Panc1 (cell line): Measurements from ENCODE around the gene GRPR. TPM values are rescaled to one million over a fixed set of nuclear protein-coding genes. Genes with fewer than 3 reads are reported as not detected.

ENCODE experiments used
- ATAC-seq: fragments of 200-7000 bp; cut with Tn5 transposase; 2 replicates; pipeline ENCODE4 v1.9.1; 2020; ENCODE audit warnings: mild to moderate bottlenecking, moderate library complexity
- BruUV-seq: library from RNA; stranded (reverse); fragments of 400-500 nt; replicated peaks from 2 replicates; lab custom pipeline; 2021; lab: Mats Ljungman, UMichigan
- CTCF ChIA-PET: fragments of 300-600 bp; sonication (Branson Sonifier 250); formaldehyde crosslinking; loops from one replicate; lab custom pipeline; 2022; ENCODE audit warnings: antibody characterized with exemption; lab: Charles Lee
- POLR2A ChIA-PET: fragments of 300-600 bp; sonication (Branson Sonifier 250); formaldehyde crosslinking; loops from one replicate; lab custom pipeline; 2022; ENCODE audit warnings: antibody characterized with exemption; lab: Charles Lee
- DNase-seq: peaks from one replicate; pipeline ENCODE4 v3.0.0-alpha.2; 2010; ENCODE audit warnings: low read depth, low spot score
- H3K27ac ChIP-seq: 2 replicates; pipeline ENCODE4 v1.5.1; 2011; ENCODE audit warnings: mild to moderate bottlenecking, low read length, inconsistent platforms
- H3K27me3 ChIP-seq: fragments of 200-500 bp; sonication (Bioruptor generic); 2 replicates; pipeline ENCODE4 v1.6.0; 2014; ENCODE audit warnings: low read length, inconsistent platforms; ENCODE audit not compliant: control insufficient read depth, insufficient read depth
- H3K36me3 ChIP-seq: fragments of 200-500 bp; sonication (Bioruptor generic); 2 replicates; pipeline ENCODE4 v1.5.1; 2014; ENCODE audit warnings: inconsistent platforms, mild to moderate bottlenecking, low read length, moderate library complexity; ENCODE audit not compliant: control insufficient read depth, insufficient read depth
- H3K4me1 ChIP-seq: 2 replicates; pipeline ENCODE4 v1.5.1; 2011; ENCODE audit warnings: inconsistent platforms, mild to moderate bottlenecking, low read length, moderate library complexity; ENCODE audit not compliant: control insufficient read depth, insufficient read depth
- H3K4me3 ChIP-seq, 2 experiments: 2 replicates each; pipeline ENCODE4 v1.5.1; 2011 to 2012; ENCODE audit warnings: low read depth in 2 of 2, low read length in 2 of 2, mild to moderate bottlenecking in 2 of 2, inconsistent platforms in 1 of 2, moderate library complexity in 1 of 2
- H3K9me3 ChIP-seq: fragments of 200-500 bp; sonication (Bioruptor generic); 2 replicates; pipeline ENCODE4 v1.5.1; 2014; ENCODE audit warnings: low read depth, mild to moderate bottlenecking, inconsistent platforms, low read length, moderate library complexity; ENCODE audit not compliant: control insufficient read depth, insufficient read depth
- CTCF ChIP-seq: fragments of 450-650 bp; IDR thresholded peaks from 2 replicates; pipeline ENCODE4 v1.5.1; 2017; ENCODE audit warnings: mild to moderate bottlenecking
- POLR2AphosphoS5 ChIP-seq: IDR thresholded peaks from 2 replicates; pipeline ENCODE4 v1.6.1; 2012; ENCODE audit warnings: mild to moderate bottlenecking, low read depth, low read length, moderate library complexity
- REST ChIP-seq, 2 experiments: IDR thresholded peaks; 2 replicates each; pipeline ENCODE4 v1.6.1; 2011 to 2012; ENCODE audit warnings: low read depth in 2 of 2, control low read depth in 1 of 2, low read length in 1 of 2, mild to moderate bottlenecking in 1 of 2, moderate library complexity in 1 of 2; ENCODE audit not compliant: insufficient read depth in 1 of 2
- SIN3A ChIP-seq: IDR thresholded peaks from 2 replicates; pipeline ENCODE4 v1.6.1; 2012; ENCODE audit warnings: low read depth, mild to moderate bottlenecking, low read length, moderate library complexity, borderline replicate concordance; ENCODE audit not compliant: insufficient read depth
- TCF7L2 ChIP-seq: IDR thresholded peaks from 2 replicates; pipeline ENCODE4 v1.6.1; 2011; ENCODE audit warnings: mild to moderate bottlenecking, low read depth, low read length, inconsistent platforms
- in situ Hi-C: cut with HindIII; loops from 2 replicates; pipeline ENCODE4 v1.10.0; 2016; ENCODE audit warnings: low sequenced_read_pairs, low pct_unique_long_range_greater_than_20kb
- intact Hi-C: fragments of 100-400 bp; cut with micrococcal nuclease; formaldehyde crosslinking; loops from one replicate; pipeline ENCODE4 v1.10.0; 2022; ENCODE audit not compliant: unreplicated experiment
- total RNA-seq: library from RNA; stranded (reverse); gene quantifications from one replicate; pipeline ENCODE4 v1.2.1, GENCODE V29; 2021; ENCODE audit not compliant: unreplicated experiment

GRPR gene
- total RNA-seq, 1 experiment from 2014 or later, result not detected

- no TSS peak for BruUV-seq
- Histone ChIP-seq H3K27ac (no peak overlapping the region), H3K27me3 (no peaks in the 10 kb centered on the region), H3K36me3 (no peaks in the 10 kb centered on the region), H3K4me1 (no peaks in the 10 kb centered on the region), H3K4me3 (no peak overlapping the region), H3K9me3 (no peaks in the 10 kb centered on the region)
- ATAC-seq, result no peak
- DNase-seq, result no peak
- POLR2A ChIA-PET, result no interaction called here
- CTCF ChIA-PET, result no interaction called here
- intact Hi-C loops (no loop called here), in situ Hi-C loops (no loop called here)
- TF ChIP-seq SIN3A, result no peak
Measured at GRCh38 chrX:16171039-16171438, 47.7 kb downstream of the GRPR start.

- Histone ChIP-seq H3K9me3 (no peaks in the 10 kb centered on the region), H3K27me3 (no peaks in the 10 kb centered on the region), H3K4me1 (no peaks in the 10 kb centered on the region), H3K27ac (no peak overlapping the region), H3K4me3 (no peak overlapping the region), H3K36me3 (no peaks in the 10 kb centered on the region)
- no peak for DNase-seq
- no peak for ATAC-seq
- TF ChIP-seq POLR2AphosphoS5 (no peak), SIN3A (no peak), TCF7L2 (no peak), CTCF (no peak), REST (IDR thresholded peaks at IDR 0.05; ENCODE audit: insufficient read depth in 1 of 2, low read depth in 2 of 2, low read length in 1 of 2) (no peak)
- intact Hi-C loops, result no loop called here
- ChIA-PET CTCF (no interaction called here), POLR2A (no interaction called here)
- no TSS peak for BruUV-seq
- in situ Hi-C loops, result no loop called here
Measured at GRCh38 chrX:16171944-16172343, 48.6 kb downstream of the GRPR start.

- no peaks in the 10 kb centered on the region for H3K9me3 ChIP-seq
- in situ Hi-C loops (no loop called here), intact Hi-C loops (no loop called here)
- ChIA-PET POLR2A (no interaction called here), CTCF (no interaction called here)
- DNase-seq (no peak), ATAC-seq (no peak)
- no peaks in the 10 kb centered on the region for H3K36me3 ChIP-seq
- H3K4me1 ChIP-seq, result no peaks in the 10 kb centered on the region
- no peak overlapping the region for H3K27ac ChIP-seq
- no peaks in the 10 kb centered on the region for H3K27me3 ChIP-seq
- no peak overlapping the region for H3K4me3 ChIP-seq
- TF ChIP-seq POLR2AphosphoS5, result no peak
- TF ChIP-seq CTCF, result no peak
- BruUV-seq, result no TSS peak
Measured at GRCh38 chrX:16172391-16172790, 49.0 kb downstream of the GRPR start.
